GM21825 (cell line): Measurements from ENCODE around the gene MIER2.
"Not testable (repeated sequence)": the region's sequence is repeated elsewhere in the genome, so short reads cannot be mapped to it uniquely, and the experiment has no call there.

Experiments used
- ATAC-seq: cut with Tn5 transposase; IDR thresholded peaks from one replicate; pipeline ENCODE4 v1.9.1; 2021; ENCODE audit warnings: mild to moderate bottlenecking, moderate library complexity; ENCODE audit not compliant: unreplicated experiment

The MIER2 gene

DNA sequence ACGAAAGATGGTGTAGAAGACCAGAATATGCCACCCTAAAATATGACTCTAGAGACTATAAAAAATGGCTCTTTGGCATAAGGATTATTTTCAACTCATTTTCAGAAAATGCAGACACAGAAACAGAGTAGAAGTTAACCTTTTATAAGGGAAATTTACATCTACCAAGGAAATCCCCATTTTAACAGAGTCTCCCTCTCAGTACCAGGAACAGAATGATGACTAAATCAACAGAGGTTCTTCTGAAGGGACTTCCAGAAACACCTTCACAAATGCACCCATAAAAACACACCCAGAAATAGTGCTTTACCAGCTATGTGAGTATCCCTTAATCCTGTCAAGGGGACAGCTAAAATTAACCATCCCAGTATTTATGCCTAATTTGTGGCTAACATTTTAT, 82.5 kb downstream of the MIER2 start:
- no peak for ATAC-seq

DNA sequence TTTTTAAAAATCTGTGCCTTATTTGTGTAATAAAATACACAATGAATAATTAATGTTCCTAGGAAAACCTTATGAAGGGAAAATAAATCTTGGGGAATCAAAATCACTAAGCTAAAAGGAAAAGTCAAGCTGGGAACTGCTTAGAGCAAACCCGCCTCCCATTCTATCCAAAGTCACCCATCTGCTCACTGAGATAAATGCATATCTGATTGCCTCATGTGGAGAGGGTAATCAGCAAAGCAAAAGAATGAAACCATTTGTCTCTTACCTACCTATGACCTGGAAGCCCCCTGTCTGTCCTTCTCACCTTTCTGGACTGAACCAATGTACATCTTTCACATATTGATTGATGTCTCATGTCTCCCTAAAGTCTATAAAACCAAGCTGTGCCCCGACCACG, 87.8 kb downstream of the MIER2 start:
- ATAC-seq, result not testable (repeated sequence)
